Left lung (tissue), 10 donors: ENCODE measurements around the gene CLEC12A. TPM values are rescaled to one million over a fixed set of nuclear protein-coding genes. Genes with fewer than 3 reads are reported as not detected.

Experiments used
- ATAC-seq: fragments of 200-7000 bp; cut with Tn5 transposase; one replicate; pipeline ENCODE4 v1.9.1; 2020; ENCODE audit warnings: moderate library complexity
- DNase-seq, 4 donors: peaks; one replicate each; pipeline ENCODE4 v3.0.0-alpha.2; 2013 to 2020
- H3K27ac ChIP-seq, 2 donors: fragments of 200-600 bp; sonication (generic) in 1 of 2; one replicate each; pipeline versions ENCODE4 v1.5.0 to v1.8.0; 2020 to 2021
- H3K27me3 ChIP-seq, 2 donors: fragments of 200-600 bp; sonication (generic) in 1 of 2; one replicate each; pipeline versions ENCODE4 v1.5.0 to v1.8.0; 2020 to 2021
- H3K36me3 ChIP-seq, 2 donors: fragments of 200-600 bp; sonication (generic) in 1 of 2; one replicate each; pipeline versions ENCODE4 v1.5.0 to v1.8.0; 2020 to 2021
- H3K4me1 ChIP-seq, 2 donors: fragments of 200-600 bp; one replicate each; pipeline ENCODE4 v1.8.0; 2021
- H3K4me3 ChIP-seq, 2 donors: fragments of 200-600 bp; sonication (generic) in 1 of 2; one replicate each; pipeline versions ENCODE4 v1.5.0 to v1.8.0; 2020 to 2021; ENCODE audit warnings: mild to moderate bottlenecking in 1 of 2
- H3K9me3 ChIP-seq, 2 donors: fragments of 200-600 bp; sonication (generic) in 1 of 2; one replicate each; pipeline versions ENCODE4 v1.5.0 to v1.8.0; 2020 to 2021
- intact Hi-C, 2 donors: fragments of 100-400 bp; cut with DNase I; formaldehyde crosslinking; loops; one replicate each; pipeline versions ENCODE4 v1.11.2 to v1.14.2; 2022
- polyA plus RNA-seq, 6 donors: library from polyadenylated mRNA; unstranded; fragments of 120-200 nt; gene quantifications; one replicate each; pipeline ENCODE4 v1.2.1, GENCODE V29; 2013; ENCODE audit not compliant: insufficient read length in 6 of 6
- total RNA-seq, 2 donors: library from RNA; stranded (reverse); fragmentation: NEBNext Ultra II Directional; extraction: Animal tissue kit (Norgen Biotek cat#: 25700); gene quantifications; one replicate each; pipeline ENCODE4 v1.2.1, GENCODE V29; 2021
- TF ChIP-seq, protein P1 (sequence below), 2 donors: fragments of 200-600 bp; sonication (generic) in 1 of 2; IDR thresholded peaks; one replicate each; pipeline versions ENCODE4 v1.5.0 to v1.8.0; 2021; ENCODE audit warnings: antibody characterized with exemption in 2 of 2
- donor health status: DM: no; HTN: yes; CAD: no.
- donor health status: DM: no; HTN: no; CAD: no.

CLEC12A gene
- total and polyA plus RNA-seq, 8 donors = 0.61 to 12.7 (median 0.96) TPM

DNA sequence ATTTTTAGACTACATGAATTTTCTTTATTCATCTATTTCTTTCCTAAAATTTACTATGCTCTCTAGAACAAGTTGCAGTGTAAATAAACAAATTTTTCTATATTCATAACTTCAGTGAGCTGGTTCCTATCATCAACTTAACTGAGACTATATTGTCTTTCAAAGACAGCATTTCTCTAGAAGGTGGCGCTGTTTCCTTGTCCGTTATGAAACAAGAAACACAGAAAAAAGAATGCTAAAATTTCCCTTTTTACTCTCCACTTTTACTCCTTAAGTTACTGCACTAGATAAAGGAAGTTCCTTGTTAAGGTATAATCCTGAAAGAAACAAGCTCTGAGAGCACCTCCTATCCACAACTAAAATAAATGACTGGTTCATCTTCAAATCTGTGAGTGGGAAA is 30.8 kb upstream of the CLEC12A start:
- no peaks in the 10 kb centered on the region for H3K9me3 ChIP-seq
- no peaks in the 10 kb centered on the region for H3K36me3 ChIP-seq
- no peak overlapping the region for H3K4me3 ChIP-seq
- TF ChIP-seq, protein P1, sequence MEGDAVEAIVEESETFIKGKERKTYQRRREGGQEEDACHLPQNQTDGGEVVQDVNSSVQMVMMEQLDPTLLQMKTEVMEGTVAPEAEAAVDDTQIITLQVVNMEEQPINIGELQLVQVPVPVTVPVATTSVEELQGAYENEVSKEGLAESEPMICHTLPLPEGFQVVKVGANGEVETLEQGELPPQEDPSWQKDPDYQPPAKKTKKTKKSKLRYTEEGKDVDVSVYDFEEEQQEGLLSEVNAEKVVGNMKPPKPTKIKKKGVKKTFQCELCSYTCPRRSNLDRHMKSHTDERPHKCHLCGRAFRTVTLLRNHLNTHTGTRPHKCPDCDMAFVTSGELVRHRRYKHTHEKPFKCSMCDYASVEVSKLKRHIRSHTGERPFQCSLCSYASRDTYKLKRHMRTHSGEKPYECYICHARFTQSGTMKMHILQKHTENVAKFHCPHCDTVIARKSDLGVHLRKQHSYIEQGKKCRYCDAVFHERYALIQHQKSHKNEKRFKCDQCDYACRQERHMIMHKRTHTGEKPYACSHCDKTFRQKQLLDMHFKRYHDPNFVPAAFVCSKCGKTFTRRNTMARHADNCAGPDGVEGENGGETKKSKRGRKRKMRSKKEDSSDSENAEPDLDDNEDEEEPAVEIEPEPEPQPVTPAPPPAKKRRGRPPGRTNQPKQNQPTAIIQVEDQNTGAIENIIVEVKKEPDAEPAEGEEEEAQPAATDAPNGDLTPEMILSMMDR (IDR thresholded peaks at IDR 0.05) = no peak
- intact Hi-C loops = no loop called here
- ATAC-seq = no peak
- H3K4me1 ChIP-seq = peaks cover 0 to 10% of the 10 kb centered on the region in 2 donors
- DNase-seq = no peak
- H3K27ac ChIP-seq = no peak overlapping the region
- peaks cover 0 to 11% of the 10 kb centered on the region in 2 donors for H3K27me3 ChIP-seq

- Histone ChIP-seq H3K27me3 (peaks cover 0 to 11% of the 10 kb centered on the region in 2 donors), H3K36me3 (no peaks in the 10 kb centered on the region), H3K9me3 (no peaks in the 10 kb centered on the region), H3K4me3 (no peak overlapping the region), H3K27ac (no peak overlapping the region), H3K4me1 (peaks cover 0 to 10% of the 10 kb centered on the region in 2 donors)
- DNase-seq = no peak
- ATAC-seq = no peak
- intact Hi-C loops = no loop called here
- TF ChIP-seq, protein P1 (IDR thresholded peaks at IDR 0.05) = no peak
These were observed 29.4 kb upstream of the CLEC12A start for GRCh38 chr12:9941838-9942237.

- DNase-seq (peak in 1 of 4 donors; percentile 77), ATAC-seq (no peak)
- intact Hi-C loops = no loop called here
- TF ChIP-seq, protein P1 (IDR thresholded peaks at IDR 0.05) = no peak
- H3K36me3 ChIP-seq = no peaks in the 10 kb centered on the region
- H3K9me3 ChIP-seq = no peaks in the 10 kb centered on the region
- H3K4me1 ChIP-seq = peaks cover 0 to 10% of the 10 kb centered on the region in 2 donors
- peaks cover 0 to 11% of the 10 kb centered on the region in 2 donors for H3K27me3 ChIP-seq
- peak overlapping the region in 1 of 2 donors; percentile 74 for H3K27ac ChIP-seq
- H3K4me3 ChIP-seq = peak overlapping the region in 1 of 2 donors; percentile 3
These were observed 28.0 kb upstream of the CLEC12A start for GRCh38 chr12:9943240-9943639.

DNA sequence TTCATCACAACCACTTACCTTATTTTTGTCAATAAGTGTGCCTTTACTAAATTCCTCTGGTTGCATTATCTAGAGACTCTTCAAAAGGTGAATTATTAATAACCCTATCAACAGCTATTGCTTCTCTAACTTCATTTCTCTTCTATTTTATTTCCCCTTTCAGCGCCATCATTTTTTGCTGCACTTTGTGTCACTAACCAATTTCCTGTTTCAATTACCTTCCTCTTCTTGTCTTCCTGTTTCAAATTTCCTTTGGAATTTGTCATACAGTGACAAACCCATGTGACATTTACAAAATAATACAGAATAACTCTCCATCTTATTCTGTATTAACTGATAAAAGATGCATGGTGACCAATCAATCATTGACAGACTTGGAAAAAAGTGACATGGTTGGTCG is 26.8 kb upstream of the CLEC12A start:
- intact Hi-C loops = no loop called here
- no peak for ATAC-seq
- Histone ChIP-seq H3K4me3 (no peak overlapping the region), H3K9me3 (no peaks in the 10 kb centered on the region), H3K27me3 (peaks cover 0 to 11% of the 10 kb centered on the region in 2 donors), H3K27ac (peak overlapping the region in 1 of 2 donors; percentile 74), H3K4me1 (peaks cover 0 to 10% of the 10 kb centered on the region in 2 donors), H3K36me3 (no peaks in the 10 kb centered on the region)
- TF ChIP-seq, protein P1 (IDR thresholded peaks at IDR 0.05) = no peak
- no peak for DNase-seq

DNA sequence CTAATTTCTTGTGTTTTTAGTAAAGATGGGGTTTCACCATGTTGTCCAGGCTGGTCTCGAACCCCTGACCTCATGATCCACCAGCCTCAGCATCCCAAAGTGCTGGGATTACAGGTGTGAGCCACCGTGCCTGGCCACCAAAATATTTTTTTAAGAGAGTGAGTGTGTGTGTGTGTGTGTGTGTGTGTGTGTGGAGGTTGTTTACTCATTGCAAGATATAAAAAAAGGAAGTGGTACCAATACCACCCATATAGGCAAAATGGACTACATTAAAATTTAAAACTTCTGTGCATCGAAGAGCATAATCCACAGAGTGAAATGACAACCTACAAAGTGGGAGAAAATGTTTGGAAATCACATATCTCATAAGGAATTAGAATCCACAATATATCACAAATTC is 23.5 kb upstream of the CLEC12A start:
- intact Hi-C loops = no loop called here
- H3K36me3 ChIP-seq = no peaks in the 10 kb centered on the region
- H3K4me1 ChIP-seq = peaks cover 0 to 20% of the 10 kb centered on the region in 2 donors
- no peak for ATAC-seq
- TF ChIP-seq, protein P1 (IDR thresholded peaks at IDR 0.05) = no peak
- DNase-seq = no peak
- peaks cover 0 to 9% of the 10 kb centered on the region in 2 donors for H3K27me3 ChIP-seq
- H3K9me3 ChIP-seq = no peaks in the 10 kb centered on the region
- no peak overlapping the region for H3K4me3 ChIP-seq
- no peak overlapping the region for H3K27ac ChIP-seq
